Endometrium (tissue), 2 donors: ENCODE data around the gene CDCA3.
"Not testable (repeated sequence)": the region's sequence is repeated elsewhere in the genome, so short reads cannot be mapped to it uniquely, and the experiment has no call there.

ENCODE experiments used
- FAIRE-seq: peaks from 2 replicates; lab custom pipeline; 2012; peaks lifted over from hg19 to GRCh38; lab: Jason Lieb, UNC
- donor health status: control.
- donor health status: control.

CDCA3 gene

DNA sequence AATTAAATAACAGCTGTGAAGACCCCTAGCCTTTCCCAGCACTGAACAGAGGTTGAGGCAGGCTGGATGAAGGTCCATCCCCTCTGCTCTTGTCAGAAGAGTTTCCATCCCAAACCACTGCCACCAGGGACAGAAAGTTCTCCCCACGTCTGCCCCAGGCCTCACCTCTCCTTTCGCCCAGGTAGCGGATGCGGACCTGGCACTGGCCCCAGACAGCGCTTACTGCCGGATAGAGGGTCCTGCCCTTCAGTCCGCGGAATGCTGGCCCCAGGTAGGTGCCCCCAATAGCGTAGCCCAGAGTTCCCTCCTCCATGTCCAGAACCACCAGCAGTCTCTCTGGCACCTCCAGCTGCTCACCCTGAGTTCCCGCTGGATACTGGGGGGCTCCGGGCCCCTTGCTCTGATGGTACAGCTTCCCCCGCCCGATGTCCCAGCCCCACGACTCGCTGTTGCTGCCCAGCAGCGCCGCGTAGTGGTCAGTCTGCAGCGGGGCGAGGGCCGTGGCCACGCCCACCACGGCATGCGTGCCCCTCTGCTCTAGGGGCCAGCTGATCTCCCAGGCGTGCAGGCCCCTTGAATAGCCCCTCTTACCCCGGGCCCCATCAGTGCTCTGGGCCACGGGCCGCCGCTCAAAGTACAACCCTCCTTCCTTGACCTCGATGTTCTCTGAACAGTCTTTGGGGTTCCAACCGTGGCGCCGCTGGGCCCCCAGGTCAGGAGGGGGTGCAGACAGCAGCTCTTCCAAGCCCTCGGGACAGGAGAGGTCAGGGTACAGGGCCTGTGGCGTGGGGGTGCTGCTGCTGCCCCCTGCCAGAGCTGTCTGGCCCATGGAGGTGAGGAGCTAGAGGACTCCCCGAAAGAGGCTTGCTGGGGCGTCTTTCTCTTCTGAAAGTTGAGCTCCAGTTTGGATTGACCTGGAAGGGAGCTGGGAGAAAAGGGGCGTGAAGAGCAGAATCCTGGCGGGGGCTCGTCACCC lies 21.3 kb upstream of the CDCA3 start:
- FAIRE-seq = no peak

DNA sequence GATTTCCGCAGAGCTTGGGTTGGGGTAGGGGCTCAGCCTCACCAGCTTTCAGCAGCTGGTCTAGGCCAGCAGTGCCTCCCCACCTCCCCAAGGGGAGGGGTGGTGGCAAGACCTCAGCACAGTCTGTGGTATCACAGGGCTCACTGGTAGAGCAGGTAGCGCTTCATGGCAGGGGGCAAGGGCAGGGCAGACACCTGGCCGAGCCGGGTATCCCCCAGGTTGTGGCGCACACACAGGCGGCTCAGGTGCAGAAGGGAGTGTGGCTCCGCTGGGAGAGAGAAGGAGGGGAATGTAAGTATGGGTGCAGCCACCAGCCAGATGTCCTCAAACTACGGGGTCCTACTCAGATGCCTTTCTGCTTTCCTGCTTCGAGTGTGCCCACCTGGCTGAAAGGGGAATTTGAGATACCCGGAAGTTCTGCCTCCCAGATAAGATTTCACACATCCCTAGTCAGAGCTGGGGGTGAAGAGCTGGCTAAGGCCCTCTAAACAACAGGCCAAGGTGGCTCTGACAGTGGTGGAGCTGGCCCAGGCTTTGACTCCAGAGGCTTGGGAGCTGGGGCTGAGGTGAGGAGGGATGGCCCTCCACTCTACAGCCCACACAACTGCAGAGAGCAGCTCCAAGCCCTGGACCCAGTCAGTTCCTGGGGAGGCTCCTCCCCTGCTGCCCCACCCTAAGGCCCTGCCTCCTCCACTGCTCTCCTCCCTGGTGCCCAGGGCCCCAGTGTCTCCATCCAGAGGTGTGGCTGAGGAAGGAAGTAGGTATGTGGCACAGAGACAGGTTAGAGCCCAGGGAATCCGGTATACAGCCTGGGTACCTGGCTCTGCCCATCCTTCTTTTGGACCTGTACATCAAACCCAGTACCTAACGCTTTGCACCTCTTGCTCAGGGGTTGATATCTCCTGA lies 20.2 kb upstream of the CDCA3 start:
- no peak for FAIRE-seq

DNA sequence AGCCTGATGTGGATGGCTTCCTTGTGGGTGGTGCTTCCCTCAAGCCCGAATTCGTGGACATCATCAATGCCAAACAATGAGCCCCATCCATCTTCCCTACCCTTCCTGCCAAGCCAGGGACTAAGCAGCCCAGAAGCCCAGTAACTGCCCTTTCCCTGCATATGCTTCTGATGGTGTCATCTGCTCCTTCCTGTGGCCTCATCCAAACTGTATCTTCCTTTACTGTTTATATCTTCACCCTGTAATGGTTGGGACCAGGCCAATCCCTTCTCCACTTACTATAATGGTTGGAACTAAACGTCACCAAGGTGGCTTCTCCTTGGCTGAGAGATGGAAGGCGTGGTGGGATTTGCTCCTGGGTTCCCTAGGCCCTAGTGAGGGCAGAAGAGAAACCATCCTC lies 19.2 kb upstream of the CDCA3 start:
- not testable (repeated sequence) for FAIRE-seq

DNA sequence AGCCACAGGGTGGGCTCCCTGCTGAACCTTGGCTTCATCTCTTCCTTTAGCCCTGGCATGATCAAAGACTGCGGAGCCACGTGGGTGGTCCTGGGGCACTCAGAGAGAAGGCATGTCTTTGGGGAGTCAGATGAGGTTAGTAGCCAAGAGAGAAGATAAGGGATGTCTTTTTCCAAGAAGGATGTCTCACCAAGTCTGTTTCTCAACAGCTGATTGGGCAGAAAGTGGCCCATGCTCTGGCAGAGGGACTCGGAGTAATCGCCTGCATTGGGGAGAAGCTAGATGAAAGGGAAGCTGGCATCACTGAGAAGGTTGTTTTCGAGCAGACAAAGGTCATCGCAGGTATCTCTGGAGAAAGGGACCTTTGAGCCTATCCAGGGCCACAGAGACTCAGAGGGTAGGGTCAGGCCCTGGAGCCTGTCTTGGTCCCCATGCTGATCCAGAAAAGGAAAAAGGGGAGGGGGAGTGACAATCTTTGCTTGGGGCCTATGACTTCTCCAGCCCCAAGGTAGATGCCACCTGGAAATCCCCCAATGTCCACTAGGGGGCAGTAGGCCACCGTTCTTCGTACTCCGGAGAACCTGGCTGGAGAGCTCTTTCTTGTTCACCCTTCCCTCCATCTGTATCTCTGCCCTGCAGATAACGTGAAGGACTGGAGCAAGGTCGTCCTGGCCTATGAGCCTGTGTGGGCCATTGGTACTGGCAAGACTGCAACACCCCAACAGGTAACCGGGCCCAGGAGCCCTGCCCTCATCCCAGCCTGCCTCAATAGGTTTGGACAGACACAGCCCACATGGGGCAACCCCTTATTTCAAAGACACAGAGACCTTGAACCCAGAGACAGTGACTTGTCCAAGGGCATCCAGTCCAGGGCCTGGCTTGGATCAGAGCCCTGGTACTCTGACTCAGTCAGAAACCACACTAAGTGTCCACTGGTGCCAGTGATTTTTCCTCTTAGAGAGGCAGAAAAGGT lies 18.2 kb upstream of the CDCA3 start:
- FAIRE-seq = no peak

DNA sequence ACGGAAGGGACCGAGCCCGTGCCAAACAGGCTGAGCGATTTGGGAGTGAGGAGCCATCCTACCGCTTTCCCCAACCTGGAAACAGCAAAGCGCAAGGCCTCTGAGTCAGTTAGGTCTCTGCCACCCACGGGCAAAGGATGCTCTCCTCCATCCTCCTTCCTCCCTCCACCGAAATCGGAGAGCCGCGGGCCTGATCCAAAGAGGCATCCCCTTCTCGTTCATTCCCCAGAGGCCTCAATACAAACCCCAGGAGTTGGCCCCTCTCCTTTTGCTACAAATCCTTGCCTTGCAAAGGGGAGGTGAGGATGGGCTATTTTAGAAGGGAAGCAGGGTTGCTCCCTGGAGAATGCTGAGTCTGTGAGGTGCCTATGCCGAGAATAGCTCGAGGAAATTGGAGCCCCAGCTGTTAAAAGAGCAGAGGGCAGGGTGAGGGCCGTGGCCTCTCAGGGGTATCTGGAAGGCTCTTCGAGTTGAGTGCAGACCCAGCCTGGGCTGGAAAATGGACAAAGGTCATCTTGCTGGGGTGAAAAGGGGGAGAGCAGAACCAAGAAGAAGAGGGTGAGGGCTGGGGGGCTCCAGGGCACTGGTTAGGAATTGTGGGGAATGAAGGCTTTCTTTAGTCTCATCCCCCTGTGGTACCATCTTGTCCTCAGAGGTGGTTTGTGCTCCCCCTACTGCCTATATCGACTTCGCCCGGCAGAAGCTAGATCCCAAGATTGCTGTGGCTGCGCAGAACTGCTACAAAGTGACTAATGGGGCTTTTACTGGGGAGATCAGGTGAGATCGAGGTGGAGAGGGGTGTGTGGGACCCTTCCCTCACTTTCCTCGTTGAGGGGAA lies 17.3 kb upstream of the CDCA3 start:
- FAIRE-seq = no peak

DNA sequence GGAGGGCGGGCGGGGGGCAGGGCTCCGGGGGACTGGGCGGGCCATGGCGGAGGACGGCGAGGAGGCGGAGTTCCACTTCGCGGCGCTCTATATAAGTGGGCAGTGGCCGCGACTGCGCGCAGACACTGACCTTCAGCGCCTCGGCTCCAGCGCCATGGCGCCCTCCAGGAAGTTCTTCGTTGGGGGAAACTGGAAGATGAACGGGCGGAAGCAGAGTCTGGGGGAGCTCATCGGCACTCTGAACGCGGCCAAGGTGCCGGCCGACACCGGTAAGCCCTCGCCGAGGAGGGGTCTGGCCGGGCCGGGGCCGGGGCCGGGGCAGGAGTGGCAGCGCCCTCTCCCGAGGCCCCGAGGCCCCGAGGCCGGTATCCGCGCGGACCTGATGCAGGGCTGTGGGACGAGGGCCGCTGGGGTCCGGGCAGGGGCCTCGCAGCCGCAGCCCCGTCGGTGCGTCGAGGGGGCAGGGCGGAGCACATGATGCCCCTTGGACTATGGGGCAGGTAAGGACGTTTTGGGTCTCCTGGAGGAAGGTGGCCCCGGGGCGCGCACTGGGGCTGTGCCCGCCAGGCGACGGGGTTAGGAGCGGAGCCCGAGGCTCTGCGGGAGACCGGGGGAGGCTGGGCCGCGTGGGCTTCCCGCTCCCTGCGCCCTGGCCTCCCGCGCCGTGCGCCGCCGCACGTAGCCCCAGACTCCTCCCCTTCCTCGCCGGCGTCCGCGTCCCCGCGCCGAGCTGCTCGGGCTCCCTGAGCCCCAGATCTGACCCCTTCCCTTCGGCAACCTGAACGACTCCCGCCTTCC lies 16.5 kb upstream of the CDCA3 start, which contains the start of gene TPI1:
TSS of gene TPI1 (plus strand) at position 119 of the 798 bp plus-strand sequence. CDS start at position 155, 36 bp downstream.
- FAIRE-seq = no peak

DNA sequence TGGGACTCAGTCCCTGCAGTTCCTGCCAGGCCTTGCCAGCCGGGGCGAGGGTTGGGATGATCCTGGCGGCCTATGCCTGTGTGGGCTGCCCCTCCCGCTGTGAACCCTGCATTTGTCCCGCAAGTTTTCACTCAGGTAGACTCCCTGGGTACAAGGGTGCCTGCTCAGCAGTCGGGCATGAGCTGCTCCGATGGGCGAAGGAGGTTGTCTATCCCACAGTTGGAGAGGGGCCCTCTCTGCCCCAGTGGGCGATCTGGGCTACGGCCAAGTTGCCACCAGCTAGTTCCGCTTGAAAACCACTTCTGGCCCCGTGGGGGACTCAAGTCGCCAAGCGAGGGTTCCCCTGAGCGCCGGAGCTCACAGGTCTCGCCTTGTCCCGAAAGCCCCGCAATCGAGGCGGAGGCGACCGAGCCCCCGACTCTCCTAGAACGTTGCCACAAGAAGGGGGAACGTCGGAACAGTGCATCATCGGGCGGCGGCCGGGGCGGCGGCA lies 15.9 kb upstream of the CDCA3 start:
- no peak for FAIRE-seq

DNA sequence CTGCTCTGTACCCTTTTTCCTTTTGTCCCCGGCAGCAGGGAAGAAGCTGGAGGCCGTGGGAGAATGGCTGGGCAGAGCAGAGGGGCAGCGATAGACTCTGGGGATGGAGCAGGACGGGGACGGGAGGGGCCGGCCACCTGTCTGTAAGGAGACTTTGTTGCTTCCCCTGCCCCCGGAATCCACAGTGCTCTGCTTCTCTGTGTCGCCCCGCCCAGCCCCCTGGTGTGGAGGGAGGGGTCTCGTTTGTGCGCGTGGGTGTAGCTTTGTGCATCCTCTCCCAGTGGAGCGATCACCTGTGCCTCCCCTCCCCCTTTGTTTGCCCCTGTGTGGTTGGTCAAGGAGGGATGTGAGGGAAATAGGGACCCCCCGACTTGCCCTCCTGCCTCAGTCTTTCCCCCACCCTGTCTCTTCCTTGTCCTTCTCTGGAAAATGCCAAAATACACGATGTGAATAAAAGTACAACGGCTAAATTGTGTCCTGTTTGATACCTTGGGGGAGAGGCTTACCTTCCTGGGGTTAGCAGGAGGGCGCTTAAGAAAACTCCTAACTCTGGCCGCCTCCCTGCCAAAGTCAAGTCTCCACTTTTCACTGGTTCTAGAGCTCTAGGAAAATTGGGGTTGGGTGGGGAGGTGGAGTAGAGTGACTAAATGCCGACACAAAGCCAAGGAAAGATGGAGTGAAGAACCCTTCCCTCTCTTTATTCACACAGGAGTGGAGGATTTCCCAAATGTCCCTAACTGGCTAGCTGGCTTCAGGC lies 15.3 kb upstream of the CDCA3 start:
- no peak for FAIRE-seq

DNA sequence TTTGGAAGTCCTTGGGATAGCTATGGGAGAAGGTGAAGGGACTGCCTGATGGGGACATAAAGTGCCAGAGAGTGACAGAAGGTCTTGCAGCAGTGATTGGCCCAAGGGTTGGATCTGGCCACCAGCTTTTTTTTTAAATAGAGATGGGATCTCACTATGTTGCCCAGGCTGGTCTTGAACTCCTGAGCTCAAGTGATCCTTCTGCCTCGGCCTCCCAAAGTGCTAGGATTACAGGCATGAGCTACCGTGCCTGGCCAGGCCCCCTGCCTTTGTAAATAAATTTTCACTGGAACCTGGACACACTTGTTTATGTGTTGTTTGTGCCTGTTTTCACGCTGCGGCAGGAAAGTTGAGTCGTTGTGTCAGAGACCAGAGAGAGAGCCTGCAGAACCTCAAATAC lies 14.2 kb upstream of the CDCA3 start:
- FAIRE-seq = not testable (repeated sequence)

DNA sequence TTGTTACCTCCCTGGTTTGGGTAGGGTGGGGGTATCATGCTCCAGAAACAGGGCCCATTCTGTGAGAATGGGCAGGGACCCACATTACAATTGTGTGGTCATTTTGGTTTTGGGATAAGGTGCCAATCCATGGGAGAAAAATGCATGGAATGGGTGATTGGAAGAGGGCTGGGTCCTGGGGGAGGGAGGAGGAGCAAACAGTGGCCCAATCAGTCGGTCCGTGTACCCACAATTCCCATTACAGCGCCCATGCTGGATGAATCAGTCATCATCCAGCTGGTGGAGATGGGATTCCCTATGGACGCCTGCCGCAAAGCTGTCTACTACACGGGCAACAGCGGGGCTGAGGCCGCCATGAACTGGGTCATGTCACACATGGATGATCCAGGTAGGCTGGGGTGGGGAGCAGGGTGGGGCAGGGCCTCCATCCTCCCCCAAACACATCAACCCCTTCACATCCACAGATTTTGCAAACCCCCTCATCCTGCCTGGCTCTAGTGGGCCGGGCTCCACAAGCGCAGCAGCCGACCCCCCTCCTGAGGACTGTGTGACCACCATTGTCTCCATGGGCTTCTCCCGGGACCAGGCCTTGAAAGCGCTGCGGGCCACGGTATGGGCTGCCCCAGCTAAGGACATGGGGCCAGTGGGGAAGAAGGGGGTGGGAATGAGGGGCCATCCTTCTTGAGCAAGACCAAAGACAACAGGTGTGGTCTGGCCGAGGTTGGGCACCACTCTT lies 12.7 kb upstream of the CDCA3 start:
- FAIRE-seq = no peak

DNA sequence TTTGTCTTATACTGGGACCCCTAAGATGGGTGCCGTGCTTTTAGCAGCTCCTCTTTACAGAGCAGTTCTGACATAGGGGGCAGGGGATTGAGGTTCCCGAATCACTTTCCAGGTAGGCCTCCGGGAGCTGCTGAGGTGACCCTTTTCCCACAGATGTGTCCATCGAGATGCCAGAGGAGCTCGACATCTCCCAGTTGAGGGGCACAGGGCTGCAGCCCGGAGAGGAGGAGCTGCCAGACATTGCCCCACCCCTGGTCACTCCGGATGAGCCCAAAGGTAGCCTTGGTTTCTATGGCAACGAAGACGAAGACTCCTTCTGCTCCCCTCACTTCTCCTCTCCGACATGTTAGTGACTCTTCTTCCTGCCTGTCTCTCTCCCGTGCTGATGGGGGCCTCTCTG lies 11.9 kb upstream of the CDCA3 start:
- FAIRE-seq = no peak

DNA sequence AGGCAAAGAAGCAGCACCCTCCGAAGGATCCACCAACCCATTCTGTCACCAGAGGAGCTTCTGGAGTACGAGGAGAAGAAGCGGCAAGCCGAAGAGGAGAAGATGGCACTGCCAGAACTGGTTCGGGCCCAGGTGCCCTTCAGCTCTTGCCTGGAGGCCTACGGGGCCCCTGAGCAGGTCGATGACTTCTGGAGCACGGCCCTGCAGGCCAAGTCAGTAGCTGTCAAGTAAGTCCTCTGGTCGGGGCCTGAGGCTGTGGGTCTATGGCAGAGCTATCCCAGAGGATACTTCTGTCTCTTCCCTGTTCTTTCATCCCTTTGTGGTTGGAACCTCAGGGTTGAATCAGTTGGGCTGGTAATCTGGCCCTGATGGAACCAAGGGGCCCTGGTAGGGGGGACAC lies 10.3 kb upstream of the CDCA3 start:
- FAIRE-seq = no peak

DNA sequence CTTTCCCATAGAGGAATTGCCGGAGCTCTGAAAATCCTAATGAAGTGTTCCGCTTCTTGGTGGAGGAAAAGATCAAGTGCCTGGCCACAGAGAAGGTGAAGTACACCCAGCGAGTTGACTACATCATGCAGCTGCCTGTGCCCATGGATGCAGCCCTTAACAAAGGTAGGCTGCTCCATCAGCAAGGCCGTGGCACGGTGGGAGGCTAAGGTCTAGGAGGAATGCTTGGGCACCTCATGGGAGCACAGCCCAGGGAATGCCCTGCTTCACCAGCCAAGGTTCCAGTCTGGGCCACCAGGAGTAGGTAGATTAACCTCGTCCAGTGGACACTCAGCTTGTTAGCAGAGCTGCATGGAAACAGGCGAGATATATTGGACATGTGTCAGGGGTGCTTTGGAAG lies 9.9 kb upstream of the CDCA3 start:
- no peak for FAIRE-seq

DNA sequence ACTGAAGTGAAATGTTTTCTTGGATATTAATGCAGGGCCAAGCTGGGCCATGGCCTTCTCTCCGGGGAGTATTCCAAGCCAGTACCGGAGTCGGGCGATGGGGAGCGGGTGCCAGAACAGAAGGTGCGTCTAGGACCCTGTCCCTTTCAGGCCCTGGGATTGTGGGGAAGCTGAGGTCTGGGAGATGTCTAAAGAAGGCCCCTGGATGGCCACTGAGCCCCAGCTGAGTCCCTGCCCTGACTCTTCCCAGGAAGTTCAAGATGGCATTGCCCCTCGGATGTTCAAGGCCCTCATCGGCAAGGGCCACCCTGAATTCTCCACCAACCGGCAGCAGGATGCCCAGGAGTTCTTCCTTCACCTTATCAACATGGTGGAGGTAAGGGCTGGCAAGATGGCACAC lies 9.0 kb upstream of the CDCA3 start:
- no peak for FAIRE-seq

DNA sequence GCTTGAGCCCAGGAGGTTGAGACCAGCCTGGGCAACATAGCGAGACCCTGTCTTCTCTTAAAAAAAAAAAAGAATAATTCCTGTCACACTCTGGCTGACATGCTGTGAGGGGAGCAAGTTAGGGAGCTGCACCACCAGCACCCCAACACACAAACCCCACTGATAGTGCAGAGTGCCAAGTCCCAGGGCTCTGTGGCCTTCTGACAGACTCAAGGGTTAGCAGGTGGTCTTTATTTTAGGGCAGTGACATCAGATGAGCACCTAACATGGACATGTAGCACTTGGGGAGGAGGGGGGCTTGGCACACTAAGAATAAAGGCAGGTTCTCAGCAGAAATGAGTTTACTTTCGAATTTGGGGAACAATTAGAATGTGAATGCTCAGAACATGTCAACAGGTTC lies 7.7 kb upstream of the CDCA3 start:
- FAIRE-seq = no peak

DNA sequence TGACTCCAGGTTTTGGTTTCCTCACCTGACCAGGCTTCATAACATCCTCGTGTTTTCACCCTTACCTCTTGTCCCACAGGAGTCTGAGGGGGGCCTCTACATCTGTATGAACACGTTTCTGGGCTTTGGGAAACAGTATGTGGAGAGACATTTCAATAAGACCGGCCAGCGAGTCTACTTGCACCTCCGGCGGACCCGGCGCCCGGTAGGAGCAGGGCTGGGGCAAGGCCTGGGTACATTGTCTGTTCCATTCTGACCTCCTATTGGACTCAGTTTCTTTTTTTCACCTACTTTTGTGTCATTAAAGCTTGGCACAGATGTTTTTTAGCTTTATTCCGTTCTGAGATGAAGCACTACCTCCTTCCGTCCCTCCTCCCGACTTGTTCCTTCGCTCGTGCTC lies 4.2 kb upstream of the CDCA3 start:
- no peak for FAIRE-seq

DNA sequence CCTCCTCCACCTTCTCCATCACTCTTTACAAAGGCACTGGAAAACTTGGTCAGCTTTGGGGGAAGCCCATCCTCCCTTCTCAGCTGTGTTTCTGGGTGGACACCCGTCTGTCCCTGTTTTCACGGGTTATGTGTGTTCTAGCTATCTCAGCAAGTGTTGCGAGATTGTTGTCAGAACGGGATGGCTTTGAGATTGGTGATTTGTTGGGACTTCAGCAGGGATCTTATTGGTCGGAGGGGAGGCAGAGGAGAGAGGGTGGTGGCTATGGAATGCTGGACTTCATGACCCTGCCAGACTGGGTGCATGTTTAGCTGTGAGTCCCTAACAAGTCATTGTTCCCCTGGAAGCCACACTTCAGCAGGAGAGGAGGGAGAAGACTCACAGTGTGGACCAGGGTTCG lies 3.0 kb upstream of the CDCA3 start:
- FAIRE-seq = no peak

DNA sequence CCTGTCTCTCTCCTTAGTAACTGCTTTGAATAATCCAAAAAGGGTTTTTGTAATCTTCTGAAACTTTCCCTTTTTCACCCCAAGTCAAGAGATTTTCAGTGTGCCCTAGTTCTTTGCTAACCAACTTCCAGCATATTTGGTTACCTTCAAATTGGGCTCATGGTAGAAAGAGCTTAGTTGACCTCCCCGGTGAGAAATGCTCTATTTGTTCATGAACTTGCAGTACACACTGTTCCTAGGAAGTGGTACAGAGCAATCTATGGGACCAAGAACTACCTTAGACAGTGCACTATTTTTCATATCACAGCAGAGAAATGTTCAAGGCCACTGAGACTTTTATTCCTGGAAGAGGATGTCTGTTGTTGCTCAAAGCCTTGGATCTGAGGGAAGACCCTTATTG lies 2.5 kb upstream of the CDCA3 start:
- FAIRE-seq = no peak
